Measurements from ENCODE around the gene FITM2.

- TF ChIP-seq EZH2 (IDR thresholded peaks at IDR 0.05; ENCODE audit: insufficient read depth, poor library complexity, severe bottlenecking) = no peak
- no peak for TF ChIP-seq EZH2phosphoT487 (IDR thresholded peaks at IDR 0.05; ENCODE audit: insufficient read depth, low read depth)
Observed at GRCh38 chr20:44354979-44355497, 44.0 kb upstream of the FITM2 start.
